ENCODE measurements around the gene GATAD2A. TPM values are rescaled to one million over a fixed set of nuclear protein-coding genes. Genes with fewer than 3 reads are reported as not detected.

The GATAD2A gene
- total and polyA plus RNA-seq, 2 of the 13 experiments (the other 11 are each of a cell fraction or from before 2014, with no cell fraction given): 16.8 to 28.6 TPM

- TF ChIP-seq TCF7 (IDR thresholded peaks at IDR 0.05; ENCODE audit: low read depth) (no peak), SAP130 (CRISPR knock-in tag; IDR thresholded peaks at IDR 0.05; ENCODE audit: low read depth) (peak; percentile 40; the same call in 1 of the 2 replicates), ZNF274 (CRISPR knock-in tag; IDR thresholded peaks at IDR 0.05) (no peak), LCORL (IDR thresholded peaks at IDR 0.05) (no peak), LCORL (CRISPR knock-in tag; IDR thresholded peaks at IDR 0.05) (0 out of 2 replicates have a peak, but pooled peaks have one; percentile 12), TMF1 (CRISPR knock-in tag; IDR thresholded peaks at IDR 0.05; ENCODE audit: low read depth) (no peak), TARDBP (CRISPR knock-in tag; IDR thresholded peaks at IDR 0.05) (peak; percentile 48; the same call in 1 of the 2 replicates), KLF13 (CRISPR knock-in tag; IDR thresholded peaks at IDR 0.05) (no peak), PBX3 (CRISPR knock-in tag; IDR thresholded peaks at IDR 0.05; ENCODE audit: borderline replicate concordance) (no peak), ZNF543 (CRISPR knock-in tag; IDR thresholded peaks at IDR 0.05) (no peak), RAD21 (CRISPR knock-in tag; IDR thresholded peaks at IDR 0.05) (0 out of 2 replicates have a peak, but pooled peaks have one; percentile 13), KLF15 (CRISPR knock-in tag; IDR thresholded peaks at IDR 0.05; ENCODE audit: borderline replicate concordance) (no peak), ZBTB7B (CRISPR knock-in tag; IDR thresholded peaks at IDR 0.05) (no peak), NFAT5 (CRISPR knock-in tag; IDR thresholded peaks at IDR 0.05) (no peak), MTERF4 (CRISPR knock-in tag; IDR thresholded peaks at IDR 0.05) (no peak), ZNF598 (CRISPR knock-in tag; IDR thresholded peaks at IDR 0.05; ENCODE audit: borderline replicate concordance) (no peak), SAFB2 (CRISPR knock-in tag; IDR thresholded peaks at IDR 0.05; ENCODE audit: borderline replicate concordance, low read depth) (no peak), STAG1 (CRISPR knock-in tag; IDR thresholded peaks at IDR 0.05) (peak; percentile 59), SMC3 (IDR thresholded peaks at IDR 0.05; ENCODE audit: low read length) (peak; percentile 35; the same call in 1 of the 2 replicates), ELK4 (CRISPR knock-in tag; IDR thresholded peaks at IDR 0.05; ENCODE audit: borderline replicate concordance) (no peak), JUND (CRISPR knock-in tag; IDR thresholded peaks at IDR 0.05) (no peak), KDM1A (CRISPR knock-in tag; IDR thresholded peaks at IDR 0.05) (no peak), TBP (CRISPR knock-in tag; IDR thresholded peaks at IDR 0.05) (no peak)
These were observed 1.6 kb downstream of the GATAD2A start (continued) for GRCh38 chr19:19406878-19407632.
